Measurements from ENCODE around the gene ZBTB40.

The ZBTB40 gene

GRCh38 chr1:22525211-22525610 is 73.6 kb downstream of the ZBTB40 start:
- TF ChIP-seq, protein P1, sequence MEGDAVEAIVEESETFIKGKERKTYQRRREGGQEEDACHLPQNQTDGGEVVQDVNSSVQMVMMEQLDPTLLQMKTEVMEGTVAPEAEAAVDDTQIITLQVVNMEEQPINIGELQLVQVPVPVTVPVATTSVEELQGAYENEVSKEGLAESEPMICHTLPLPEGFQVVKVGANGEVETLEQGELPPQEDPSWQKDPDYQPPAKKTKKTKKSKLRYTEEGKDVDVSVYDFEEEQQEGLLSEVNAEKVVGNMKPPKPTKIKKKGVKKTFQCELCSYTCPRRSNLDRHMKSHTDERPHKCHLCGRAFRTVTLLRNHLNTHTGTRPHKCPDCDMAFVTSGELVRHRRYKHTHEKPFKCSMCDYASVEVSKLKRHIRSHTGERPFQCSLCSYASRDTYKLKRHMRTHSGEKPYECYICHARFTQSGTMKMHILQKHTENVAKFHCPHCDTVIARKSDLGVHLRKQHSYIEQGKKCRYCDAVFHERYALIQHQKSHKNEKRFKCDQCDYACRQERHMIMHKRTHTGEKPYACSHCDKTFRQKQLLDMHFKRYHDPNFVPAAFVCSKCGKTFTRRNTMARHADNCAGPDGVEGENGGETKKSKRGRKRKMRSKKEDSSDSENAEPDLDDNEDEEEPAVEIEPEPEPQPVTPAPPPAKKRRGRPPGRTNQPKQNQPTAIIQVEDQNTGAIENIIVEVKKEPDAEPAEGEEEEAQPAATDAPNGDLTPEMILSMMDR (IDR thresholded peaks at IDR 0.05; ENCODE audit: low read depth, low read length, missing control alignments) = no peak
- DNase-seq (ENCODE audit: low read depth) = no peak
- H3K4me3 ChIP-seq (ENCODE audit: low read depth, low read length) = no peak overlapping the region

GRCh38 chr1:22525646-22526045 is 74.0 kb downstream of the ZBTB40 start:
- TF ChIP-seq, protein P1 (IDR thresholded peaks at IDR 0.05; ENCODE audit: low read depth, low read length, missing control alignments) = no peak

GRCh38 chr1:22526098-22526497 is 74.4 kb downstream of the ZBTB40 start:
- no peak overlapping the region for H3K4me3 ChIP-seq (ENCODE audit: low read depth, low read length)
- TF ChIP-seq, protein P1 (IDR thresholded peaks at IDR 0.05; ENCODE audit: low read depth, low read length, missing control alignments) = no peak
- DNase-seq (ENCODE audit: low read depth) = no peak

More at GRCh38 chr1:22525646-22526045, 74.0 kb downstream of the ZBTB40 start:
- no peak overlapping the region for H3K4me3 ChIP-seq (ENCODE audit: low read depth, low read length)
- DNase-seq (ENCODE audit: low read depth) = no peak

DNA sequence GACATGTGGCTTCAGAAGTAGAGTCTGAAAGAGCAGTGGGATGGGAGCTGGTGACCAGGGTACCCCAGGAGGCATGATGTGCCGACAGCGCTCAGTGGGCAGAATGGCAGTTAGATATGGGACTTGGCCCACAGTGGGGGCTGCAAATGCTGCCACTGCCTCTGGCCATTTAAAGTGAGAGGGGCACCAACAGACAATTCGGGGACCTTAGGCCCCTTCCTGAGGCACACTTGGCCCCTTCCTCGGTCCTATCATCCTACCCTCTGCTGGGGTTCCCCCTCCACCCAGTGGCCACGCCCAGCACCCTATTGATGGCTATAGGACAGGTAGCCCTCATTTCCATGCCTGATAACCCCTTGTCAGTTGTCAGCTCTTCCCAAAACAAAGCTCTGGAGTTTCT is 75.0 kb downstream of the ZBTB40 start:
- DNase-seq (ENCODE audit: low read depth) = no peak
- H3K4me3 ChIP-seq (ENCODE audit: low read depth, low read length) = no peak overlapping the region
- TF ChIP-seq, protein P1 (IDR thresholded peaks at IDR 0.05; ENCODE audit: low read depth, low read length, missing control alignments) = no peak

DNA sequence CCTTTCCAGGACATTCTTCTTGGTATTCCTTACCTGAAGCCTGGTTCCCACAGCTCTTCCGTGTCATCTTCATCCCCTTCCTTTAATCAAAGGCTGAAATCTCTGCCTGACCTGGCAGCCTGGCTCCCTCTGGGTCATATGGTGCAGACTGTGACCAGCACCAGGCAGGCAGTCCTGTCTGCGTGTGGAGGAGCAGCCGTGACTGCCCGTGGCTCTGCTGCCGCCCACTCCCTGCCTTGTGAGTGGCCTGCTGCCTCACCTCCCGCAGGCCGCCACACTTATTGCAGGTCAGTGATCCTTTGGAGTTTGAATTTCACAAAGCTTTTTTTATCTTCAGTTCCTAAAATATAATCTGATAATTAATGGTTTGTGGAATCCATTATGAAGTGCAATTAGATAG is 75.5 kb downstream of the ZBTB40 start:
- TF ChIP-seq, protein P1 (IDR thresholded peaks at IDR 0.05; ENCODE audit: low read depth, low read length, missing control alignments) = no peak
- no peak for DNase-seq (ENCODE audit: low read depth)
- H3K4me3 ChIP-seq (ENCODE audit: low read depth, low read length) = no peak overlapping the region

GRCh38 chr1:22527555-22528296 is 76.1 kb downstream of the ZBTB40 start:
- TF ChIP-seq, protein P1 (IDR thresholded peaks at IDR 0.05; ENCODE audit: low read depth, low read length, missing control alignments) = no peak
- DNase-seq (ENCODE audit: low read depth) = no peak
- no peak overlapping the region for H3K4me3 ChIP-seq (ENCODE audit: low read depth, low read length)

DNA sequence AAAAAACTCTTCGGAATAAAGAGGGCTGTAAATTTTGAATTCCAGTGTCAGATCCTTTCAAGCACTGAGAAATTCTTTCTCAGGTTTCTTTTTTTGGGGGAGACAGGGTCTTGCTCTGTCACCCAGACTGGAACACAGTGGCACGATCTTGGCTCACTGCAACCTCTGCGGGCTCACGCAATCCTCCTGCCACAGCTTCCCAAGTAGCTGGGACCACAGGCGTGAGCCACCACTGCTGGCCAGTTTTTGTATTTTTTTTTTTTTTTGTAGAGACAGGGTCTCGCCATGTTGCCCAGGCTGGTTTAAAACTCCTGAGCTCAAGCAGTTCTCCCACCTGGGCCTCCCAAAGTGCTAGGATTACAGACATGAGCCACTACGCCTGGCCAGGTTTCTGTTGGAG is 76.8 kb downstream of the ZBTB40 start:
- DNase-seq (ENCODE audit: low read depth) = no peak
- no peak overlapping the region for H3K4me3 ChIP-seq (ENCODE audit: low read depth, low read length)
- TF ChIP-seq, protein P1 (IDR thresholded peaks at IDR 0.05; ENCODE audit: low read depth, low read length, missing control alignments) = no peak
